ENCODE data around the gene AGPAT2. TPM values are rescaled to one million over a fixed set of nuclear protein-coding genes. Genes with fewer than 3 reads are reported as not detected.
A peak's percentile ranks its signal among the peaks of the same experiment; 100 is the strongest.

Gene AGPAT2
- total RNA-seq: 61.9 and 73.2 TPM in 2 replicates

DNA sequence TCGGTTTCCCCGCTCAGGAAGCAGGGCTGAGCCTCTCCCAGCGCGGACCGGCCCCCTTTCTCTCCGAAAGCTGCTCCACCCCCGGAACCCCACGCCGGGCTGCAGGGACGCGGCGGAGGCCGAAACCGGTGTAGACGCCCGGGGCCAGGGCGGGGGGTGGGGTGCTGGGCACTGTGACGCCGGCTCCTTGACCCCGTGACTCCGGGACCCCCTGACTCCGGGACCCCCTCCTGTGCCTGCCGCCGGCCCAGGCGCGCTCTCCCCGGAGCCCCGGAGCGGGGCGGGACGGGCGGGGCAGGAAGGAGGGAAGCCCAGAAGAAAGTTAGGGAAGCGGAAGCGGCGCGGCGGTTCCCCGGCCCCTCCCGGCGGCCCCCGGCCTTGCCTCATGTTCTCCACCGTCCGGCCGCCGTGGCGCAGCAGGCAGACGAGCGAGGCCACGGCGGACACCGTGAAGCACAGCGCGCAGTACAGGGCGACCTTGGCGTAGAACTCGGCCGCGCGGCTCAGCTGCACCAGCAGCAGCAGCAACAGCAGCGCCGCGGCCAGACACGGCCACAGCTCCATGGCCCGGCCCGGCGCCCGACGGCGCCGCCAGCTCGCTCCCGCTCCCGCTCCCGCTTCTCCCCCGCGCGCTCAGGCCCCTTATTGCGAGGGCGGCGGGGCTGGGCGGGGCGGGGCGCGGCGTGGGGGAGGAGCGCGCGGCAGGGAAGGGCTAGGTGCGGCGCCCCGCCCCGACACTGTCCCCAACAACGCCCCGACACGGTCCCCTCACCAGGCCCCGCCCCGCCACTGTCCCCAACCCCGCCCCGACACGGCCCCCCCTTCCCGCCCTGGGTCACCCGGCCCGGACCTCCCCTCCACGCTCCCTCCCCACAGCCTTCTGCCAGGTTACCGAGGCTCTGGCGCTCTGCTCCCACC lies at the start of gene AGPAT2:
AGPAT2 (minus strand) TSS at position 664 of the 918 bp plus-strand sequence; CDS start at position 564, 100 bp downstream.

DNA sequence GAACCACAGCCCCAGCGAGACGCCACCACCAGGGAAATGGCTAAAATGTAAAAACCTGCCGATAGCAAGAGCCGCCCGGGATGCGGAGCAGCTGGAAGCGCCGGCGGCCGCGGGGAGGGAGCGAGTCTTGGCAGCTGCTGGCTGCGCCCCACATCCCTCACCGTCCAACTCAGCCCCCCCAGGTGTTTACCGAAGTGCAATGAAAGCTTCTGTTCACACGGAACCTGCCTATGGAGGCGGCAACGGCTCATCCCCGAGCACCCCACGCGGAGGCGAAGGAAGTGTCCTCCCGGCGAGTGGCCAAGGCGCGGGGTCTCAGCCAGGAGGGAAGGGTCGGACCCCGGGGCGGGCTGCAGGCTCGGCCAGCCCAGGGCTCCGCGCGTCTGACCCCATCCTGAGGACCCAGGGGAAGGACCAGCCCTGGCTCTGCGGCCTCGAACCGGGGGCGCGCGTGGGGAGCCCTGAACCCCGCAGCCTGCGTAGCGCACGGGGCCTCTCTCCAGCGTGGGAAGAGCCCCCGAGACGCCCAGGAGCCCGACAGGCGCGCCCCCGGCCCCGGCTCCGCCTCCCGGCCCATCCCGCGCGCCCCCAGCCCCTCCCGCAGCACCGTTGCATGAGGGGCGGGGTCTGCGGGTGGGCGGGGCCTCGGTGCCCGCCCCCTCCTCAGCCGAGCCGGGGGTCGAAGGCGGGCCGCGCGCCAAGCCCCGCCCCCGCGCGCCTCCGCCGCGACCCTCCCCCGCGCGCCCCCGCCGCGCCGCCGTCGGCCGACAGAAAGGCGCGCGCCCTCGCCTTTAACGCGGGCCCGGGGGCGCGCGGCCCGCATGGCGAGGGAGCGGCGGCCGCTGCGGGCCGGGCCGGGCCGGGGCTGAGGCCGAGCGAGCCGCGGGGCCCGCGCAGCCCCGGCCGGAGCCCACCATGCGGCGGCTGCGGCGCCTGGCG lies 24.8 kb upstream of the AGPAT2 start, which contains the start of gene DIPK1B:
DIPK1B (plus strand) TSS at position 822 of the 939 bp plus-strand sequence; CDS start at position 916, 94 bp downstream.

DNA sequence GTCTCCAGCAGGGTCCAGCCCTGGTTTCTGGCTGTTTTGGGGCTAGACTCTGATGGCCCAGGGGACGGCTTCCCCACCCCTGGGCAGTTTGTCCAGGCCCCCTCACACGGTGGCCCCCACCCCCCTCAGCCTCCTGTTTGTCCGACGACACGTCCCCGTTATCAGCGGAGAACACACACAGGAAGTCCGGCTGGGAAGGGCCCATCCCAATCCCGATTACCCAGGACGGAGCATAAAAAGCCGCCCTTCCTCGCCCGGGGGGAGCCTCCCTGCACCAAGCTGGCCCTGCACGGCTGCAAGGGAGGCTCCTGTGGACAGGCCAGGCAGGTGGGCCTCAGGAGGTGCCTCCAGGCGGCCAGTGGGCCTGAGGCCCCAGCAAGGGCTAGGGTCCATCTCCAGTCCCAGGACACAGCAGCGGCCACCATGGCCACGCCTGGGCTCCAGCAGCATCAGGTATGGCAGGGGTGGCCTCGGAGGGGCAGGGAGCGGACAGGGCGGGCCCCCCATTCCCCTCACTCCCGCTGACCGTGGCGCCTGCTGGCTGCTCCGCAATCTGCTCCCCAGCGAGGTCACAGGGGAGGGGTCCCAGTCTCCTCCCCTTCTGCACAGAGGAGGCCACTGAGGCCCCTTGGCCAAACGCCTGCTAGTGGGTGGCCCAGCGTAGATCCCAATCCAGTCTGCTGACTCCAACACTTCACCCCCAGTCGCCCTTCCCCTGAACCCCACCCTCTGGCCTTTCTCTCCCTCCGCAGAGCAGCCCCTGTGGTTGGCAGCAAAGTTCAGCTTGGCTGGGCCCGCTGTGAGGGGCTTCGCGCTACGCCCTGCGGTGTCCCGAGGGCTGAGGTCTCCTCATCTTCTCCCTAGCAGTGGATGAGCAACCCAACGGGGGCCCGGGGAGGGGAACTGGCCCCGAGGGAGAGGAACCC lies 24.3 kb downstream of the AGPAT2 start, which contains the start of gene EGFL7:
EGFL7 (plus strand) TSS at position 261 of the 926 bp plus-strand sequence. CDS start 5,367 bp downstream, outside the sequence.

Small RNA genes within 50 kb of the gene (small RNA-seq; reads per million reads assigned to genes)
- 158,490 reads per million, percentile 100 among the genes with 10 or more reads in this experiment for gene MIR126

Other genes with a start within 250 kb of the AGPAT2 start
- 15.3 and 16.3 TPM in 2 replicates for gene INPP5E, start 247.6 kb downstream of the AGPAT2 start, total RNA-seq
- gene SEC16A, start 204.4 kb downstream of the AGPAT2 start, total RNA-seq: 45.2 and 54.9 TPM in 2 replicates
- gene NOTCH1, start 141.4 kb downstream of the AGPAT2 start, total RNA-seq: 128 and 200 TPM in 2 replicates
- gene EGFL7, start 24.5 kb downstream of the AGPAT2 start, total RNA-seq: 566 and 825 TPM in 2 replicates
- gene DIPK1B, start 25.1 kb upstream of the AGPAT2 start, total RNA-seq: 182 and 234 TPM in 2 replicates
- not detected in 2 replicates for gene LCN10, start 55.5 kb upstream of the AGPAT2 start, total RNA-seq
- 0.33 TPM in 1 of 2 replicates, not detected in the other for gene LCN6, start 61.1 kb upstream of the AGPAT2 start, total RNA-seq
- not detected in 2 replicates for gene LCN8, start 70.8 kb upstream of the AGPAT2 start, total RNA-seq
- not detected in 2 replicates for gene LCN15, start 77.1 kb upstream of the AGPAT2 start, total RNA-seq
- 51.0 and 63.0 TPM in 2 replicates for gene TMEM141, start 103.9 kb upstream of the AGPAT2 start, total RNA-seq
- gene CCDC183, start 108.9 kb upstream of the AGPAT2 start, total RNA-seq: 0.19 and 0.65 TPM in 2 replicates
- 94.1 and 98.4 TPM in 2 replicates for gene RABL6, start 120.5 kb upstream of the AGPAT2 start, total RNA-seq
- 0.65 and 0.67 TPM in 2 replicates for gene AJM1, start 155.0 kb upstream of the AGPAT2 start, total RNA-seq
- 77.7 and 106 TPM in 2 replicates for gene PHPT1, start 162.0 kb upstream of the AGPAT2 start, total RNA-seq
- gene MAMDC4, start 164.9 kb upstream of the AGPAT2 start, total RNA-seq: 0.98 and 1.4 TPM in 2 replicates
- gene EDF1, start 178.9 kb upstream of the AGPAT2 start, total RNA-seq: 253 and 286 TPM in 2 replicates
- 11.8 and 13.9 TPM in 2 replicates for gene TRAF2, start 199.1 kb upstream of the AGPAT2 start, total RNA-seq